Daoy (cell line): Measurements from ENCODE around the gene PYGM. TPM values are rescaled to one million over a fixed set of nuclear protein-coding genes. Genes with fewer than 3 reads are reported as not detected.
A peak's percentile ranks its signal among the peaks of the same experiment; 100 is the strongest.

Source experiments
- DNase-seq: peaks from one replicate; pipeline ENCODE4 v3.0.0-alpha.2; 2015; ENCODE audit warnings: low read depth
- total RNA-seq: library from RNA; depleted of rRNA; stranded (reverse); fragments of >200 nt; shearing (Covaris generic); gene quantifications from 2 replicates; pipeline ENCODE4 v1.2.3, GENCODE V29; 2014

Gene PYGM
- total RNA-seq, 1 experiment from 2014 or later, result not detected

GRCh38 chr11:64767344-64768299 is 7.8 kb upstream of the PYGM start:
- DNase-seq, result peak; percentile 66

- DNase-seq, result no peak
Measured at GRCh38 chr11:64766881-64767280, 7.1 kb upstream of the PYGM start.

- no peak for DNase-seq
Measured at GRCh38 chr11:64765851-64766665, 6.3 kb upstream of the PYGM start.

- no peak for DNase-seq
Measured at GRCh38 chr11:64765291-64765850, 5.6 kb upstream of the PYGM start.

- DNase-seq, result no peak
Measured at GRCh38 chr11:64764753-64765152, 5.0 kb upstream of the PYGM start.

- no peak for DNase-seq
Measured at GRCh38 chr11:64764040-64764611, 4.4 kb upstream of the PYGM start.

- DNase-seq, result no peak
Measured at GRCh38 chr11:64763526-64764039, 3.8 kb upstream of the PYGM start.

GRCh38 chr11:64762674-64763525 is 3.1 kb upstream of the PYGM start:
- peak; percentile 76 for DNase-seq

- DNase-seq, result no peak
Measured at GRCh38 chr11:64762277-64762673, 2.5 kb upstream of the PYGM start.

GRCh38 chr11:64760759-64761420 is 1.1 kb upstream of the PYGM start:
- no peak for DNase-seq

- no peak for DNase-seq
Measured at GRCh38 chr11:64759131-64759721, 548 bp downstream of the PYGM start.

GRCh38 chr11:64758330-64759079 is 1.3 kb downstream of the PYGM start:
- DNase-seq, result no peak

GRCh38 chr11:64757549-64758329 is 2.0 kb downstream of the PYGM start:
- no peak for DNase-seq

GRCh38 chr11:64755681-64756361 is 4.0 kb downstream of the PYGM start:
- DNase-seq, result no peak

GRCh38 chr11:64754919-64755662 is 4.7 kb downstream of the PYGM start:
- DNase-seq, result no peak

- no peak for DNase-seq
Measured at GRCh38 chr11:64754124-64754918, 5.5 kb downstream of the PYGM start.
